Medulla oblongata (tissue), 1 donor: ENCODE data around the gene GGA2.

ENCODE experiments used
- DNase-seq: peaks from one replicate; pipeline ENCODE4 v3.0.0-alpha.2; 2015; ENCODE audit errors: extremely low spot score

GGA2 gene

GRCh38 chr16:23416816-23417215 is 93.5 kb downstream of the GGA2 start:
- DNase-seq: no peak

GRCh38 chr16:23414731-23415130 is 95.6 kb downstream of the GGA2 start:
- DNase-seq: no peak
